Muscle layer of colon (tissue), 2 donors: ENCODE data around the gene AKAP3.
A peak's percentile ranks its signal among the peaks of the same experiment; 100 is the strongest.

Experiments
- H3K27ac ChIP-seq: one replicate; pipeline ENCODE4 v1.7.0; 2013; ENCODE audit warnings: low read depth, mild to moderate bottlenecking, low read length, moderate library complexity
- H3K27me3 ChIP-seq, 2 donors: one replicate each; pipeline ENCODE4 v1.7.0; 2013; ENCODE audit warnings: low read length in 2 of 2, mild to moderate bottlenecking in 2 of 2; ENCODE audit not compliant: insufficient read depth in 2 of 2, control insufficient read depth in 1 of 2
- H3K36me3 ChIP-seq: one replicate; pipeline ENCODE4 v1.7.0; 2013; ENCODE audit warnings: mild to moderate bottlenecking, low read length; ENCODE audit not compliant: insufficient read depth
- H3K4me1 ChIP-seq: one replicate; pipeline ENCODE4 v1.7.0; 2013; ENCODE audit warnings: mild to moderate bottlenecking, low read length; ENCODE audit not compliant: insufficient read depth
- H3K4me3 ChIP-seq, 2 donors: one replicate each; pipeline ENCODE4 v1.7.0; 2013; ENCODE audit warnings: low read length in 2 of 2, low read depth in 1 of 2, mild to moderate bottlenecking in 1 of 2, moderate library complexity in 1 of 2
- H3K9ac ChIP-seq: one replicate; pipeline ENCODE4 v1.7.0; 2013; ENCODE audit warnings: low read length
- H3K9me3 ChIP-seq: one replicate; pipeline ENCODE4 v1.7.0; 2013; ENCODE audit warnings: mild to moderate bottlenecking, low read length
- donor health status: abdominal sarcoma.
- donor health status: Adenocarcinoma of cecum.

Gene AKAP3

GRCh38 chr12:4648501-4649357 is at the start of gene AKAP3, which contains the start of gene NDUFA9:
TSS of gene AKAP3 (minus strand) at chr12:4649051. CDS start at chr12:4638196, 10,855 bp downstream.
TSS of gene NDUFA9 (plus strand) at chr12:4649114. CDS start at chr12:4649127, 13 bp downstream.
- Histone ChIP-seq H3K9me3 (no peaks in the 10 kb centered on the region), H3K9ac (peak within 1 kb of the TSS; percentile 91), H3K4me1 (peaks cover 19% of the 10 kb centered on the region), H3K27me3 (no peaks in the 10 kb centered on the region), H3K27ac (peak within 1 kb of the TSS; percentile 84), H3K36me3 (no peaks in the 10 kb centered on the region), H3K4me3 (peak within 1 kb of the TSS; percentile 75 to 81)

DNA sequence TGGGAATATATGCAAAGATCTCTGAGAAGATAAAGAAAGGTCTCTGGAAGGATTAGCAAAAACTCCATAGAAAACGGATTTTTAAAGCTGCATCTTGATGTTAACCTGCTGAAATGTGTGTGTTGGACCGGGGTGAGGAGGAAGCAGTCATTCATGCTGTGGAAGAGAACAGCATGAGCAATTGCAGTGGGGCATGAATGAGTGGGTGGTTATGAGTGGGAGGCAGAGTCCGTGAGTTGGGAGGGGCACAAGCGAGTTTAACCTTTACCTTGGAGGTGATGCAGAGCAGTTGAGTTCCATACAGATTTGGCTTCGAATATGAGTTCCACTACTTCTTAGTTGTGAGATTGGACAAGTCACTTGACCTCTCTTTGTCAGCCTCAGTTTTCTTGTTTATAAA is 41.9 kb upstream of the AKAP3 start:
- H3K9me3 ChIP-seq: no peaks in the 10 kb centered on the region
- H3K27ac ChIP-seq: no peak overlapping the region
- H3K9ac ChIP-seq: no peak overlapping the region
- H3K36me3 ChIP-seq: peaks cover 12% of the 10 kb centered on the region
- no peak overlapping the region for H3K4me3 ChIP-seq
- no peaks in the 10 kb centered on the region for H3K4me1 ChIP-seq
- H3K27me3 ChIP-seq: no peaks in the 10 kb centered on the region

DNA sequence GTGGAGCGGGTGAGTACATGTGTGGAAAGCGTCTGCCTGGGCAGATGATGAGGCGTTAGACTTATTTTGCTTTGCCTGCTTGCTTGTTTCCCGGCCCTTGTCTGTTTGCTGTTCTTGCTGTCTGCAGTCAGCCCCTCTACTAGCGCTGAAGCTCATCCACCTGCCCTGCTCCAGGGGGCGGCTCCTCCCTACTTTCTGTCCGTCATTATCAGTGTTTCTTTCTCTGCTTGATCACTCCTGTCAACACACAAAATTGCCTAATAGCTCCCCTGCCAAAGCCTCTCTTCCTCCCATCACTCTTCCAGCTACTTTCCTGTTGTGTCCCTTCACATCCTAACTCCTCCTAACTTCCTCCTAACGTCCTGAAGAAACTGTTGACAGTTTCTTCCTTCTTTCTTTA is 36.5 kb upstream of the AKAP3 start:
- Histone ChIP-seq H3K9ac (no peak overlapping the region), H3K36me3 (peaks cover 46% of the 10 kb centered on the region), H3K4me3 (no peak overlapping the region), H3K4me1 (no peaks in the 10 kb centered on the region), H3K27me3 (no peaks in the 10 kb centered on the region), H3K27ac (no peak overlapping the region), H3K9me3 (no peaks in the 10 kb centered on the region)

DNA sequence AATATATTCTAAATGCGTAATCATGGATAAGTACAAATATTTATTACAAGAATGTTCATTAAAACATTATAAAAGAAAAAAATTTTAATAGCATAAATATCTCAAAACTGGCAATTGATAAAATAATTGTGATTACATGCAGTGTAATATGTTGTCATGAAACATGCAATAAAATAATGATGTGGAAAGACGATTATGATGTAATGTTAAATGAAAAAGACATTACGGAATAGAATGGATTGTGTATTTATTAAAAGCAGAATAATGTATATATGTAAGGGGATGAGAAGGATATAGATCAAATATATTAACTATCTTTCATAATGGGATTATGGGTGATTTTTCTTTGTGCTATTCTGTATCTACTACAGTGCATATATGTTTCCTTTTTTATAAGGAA is 32.9 kb upstream of the AKAP3 start:
- Histone ChIP-seq H3K4me1 (no peaks in the 10 kb centered on the region), H3K4me3 (no peak overlapping the region), H3K36me3 (peaks cover 41% of the 10 kb centered on the region), H3K27ac (no peak overlapping the region), H3K27me3 (no peaks in the 10 kb centered on the region), H3K9me3 (no peaks in the 10 kb centered on the region), H3K9ac (no peak overlapping the region)

GRCh38 chr12:4679711-4680110 is 30.9 kb upstream of the AKAP3 start:
- peaks cover 29% of the 10 kb centered on the region for H3K36me3 ChIP-seq
- H3K27me3 ChIP-seq: no peaks in the 10 kb centered on the region
- H3K4me1 ChIP-seq: no peaks in the 10 kb centered on the region
- H3K27ac ChIP-seq: no peak overlapping the region
- H3K9me3 ChIP-seq: no peaks in the 10 kb centered on the region
- no peak overlapping the region for H3K9ac ChIP-seq
- H3K4me3 ChIP-seq: no peak overlapping the region

- H3K36me3 ChIP-seq: peaks cover 76% of the 10 kb centered on the region
- H3K4me3 ChIP-seq: no peak overlapping the region
- no peak overlapping the region for H3K27ac ChIP-seq
- H3K9ac ChIP-seq: no peak overlapping the region
- no peaks in the 10 kb centered on the region for H3K9me3 ChIP-seq
- H3K4me1 ChIP-seq: no peaks in the 10 kb centered on the region
- H3K27me3 ChIP-seq: no peaks in the 10 kb centered on the region
These were observed 16.4 kb upstream of the AKAP3 start for GRCh38 chr12:4665236-4665635.

- H3K27ac ChIP-seq: no peak overlapping the region
- H3K9me3 ChIP-seq: no peaks in the 10 kb centered on the region
- no peak overlapping the region for H3K4me3 ChIP-seq
- no peaks in the 10 kb centered on the region for H3K27me3 ChIP-seq
- no peaks in the 10 kb centered on the region for H3K4me1 ChIP-seq
- peaks cover 76% of the 10 kb centered on the region for H3K36me3 ChIP-seq
- H3K9ac ChIP-seq: no peak overlapping the region
These were observed 15.2 kb upstream of the AKAP3 start for GRCh38 chr12:4663971-4664505.

DNA sequence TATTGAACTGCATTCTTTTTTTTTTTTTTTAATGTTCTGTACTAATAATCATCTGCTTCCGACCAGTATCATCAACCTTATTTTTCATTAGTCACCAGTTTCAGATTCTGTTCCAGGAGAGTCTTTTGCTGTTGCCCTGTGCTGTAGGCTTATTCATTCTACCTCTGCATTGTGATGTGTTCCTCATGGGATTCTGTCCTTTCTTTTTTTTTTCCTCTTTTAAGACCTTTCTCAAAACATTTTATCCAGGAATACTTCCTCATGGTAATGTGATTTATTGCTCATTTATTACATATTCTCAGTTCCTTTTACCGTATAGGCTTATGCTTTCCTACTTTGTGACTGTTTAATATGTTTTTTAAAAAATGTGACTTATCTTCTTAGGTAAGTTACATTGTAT is 4.8 kb upstream of the AKAP3 start:
- H3K4me3 ChIP-seq: no peak overlapping the region
- no peak overlapping the region for H3K9ac ChIP-seq
- H3K36me3 ChIP-seq: peaks cover 33% of the 10 kb centered on the region
- no peak overlapping the region for H3K27ac ChIP-seq
- no peaks in the 10 kb centered on the region for H3K27me3 ChIP-seq
- peaks cover 19% of the 10 kb centered on the region for H3K4me1 ChIP-seq
- no peaks in the 10 kb centered on the region for H3K9me3 ChIP-seq

DNA sequence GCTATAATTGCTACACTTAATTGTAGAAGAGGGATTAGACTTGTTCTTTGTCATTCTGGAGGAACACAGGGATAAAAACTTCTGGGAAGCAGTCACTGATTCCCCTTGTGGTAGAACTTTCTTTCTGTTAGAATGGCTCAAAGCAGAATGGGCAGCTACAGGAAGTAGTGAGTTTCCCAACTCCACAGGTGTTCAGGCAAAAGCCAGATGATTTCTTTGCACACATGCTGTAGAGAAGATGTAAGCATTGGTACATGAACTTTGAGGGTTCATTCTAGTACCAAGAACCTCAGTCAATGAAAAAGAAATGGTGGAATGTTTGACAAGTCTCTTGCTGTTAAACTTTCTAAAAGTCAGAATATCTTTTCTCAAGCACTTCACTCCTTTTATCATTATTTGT is 4.4 kb upstream of the AKAP3 start:
- Histone ChIP-seq H3K4me3 (no peak overlapping the region), H3K4me1 (peaks cover 19% of the 10 kb centered on the region), H3K9me3 (no peaks in the 10 kb centered on the region), H3K9ac (no peak overlapping the region), H3K27me3 (no peaks in the 10 kb centered on the region), H3K36me3 (peaks cover 33% of the 10 kb centered on the region), H3K27ac (no peak overlapping the region)

GRCh38 chr12:4649358-4649661 is 459 bp upstream of the AKAP3 start:
- H3K36me3 ChIP-seq: no peaks in the 10 kb centered on the region
- H3K9ac ChIP-seq: peak overlapping the region; percentile 91
- H3K4me3 ChIP-seq: peak overlapping the region; percentile 75 to 81
- no peaks in the 10 kb centered on the region for H3K9me3 ChIP-seq
- peak overlapping the region; percentile 56 for H3K27ac ChIP-seq
- H3K27me3 ChIP-seq: no peaks in the 10 kb centered on the region
- H3K4me1 ChIP-seq: peaks cover 19% of the 10 kb centered on the region

- Histone ChIP-seq H3K4me3 (peak overlapping the region; percentile 75 to 81), H3K4me1 (peaks cover 19% of the 10 kb centered on the region), H3K9ac (peak overlapping the region; percentile 91), H3K9me3 (no peaks in the 10 kb centered on the region), H3K27me3 (no peaks in the 10 kb centered on the region), H3K27ac (peak overlapping the region; percentile 84), H3K36me3 (no peaks in the 10 kb centered on the region)
These were observed 749 bp downstream of the AKAP3 start for GRCh38 chr12:4648104-4648500.

DNA sequence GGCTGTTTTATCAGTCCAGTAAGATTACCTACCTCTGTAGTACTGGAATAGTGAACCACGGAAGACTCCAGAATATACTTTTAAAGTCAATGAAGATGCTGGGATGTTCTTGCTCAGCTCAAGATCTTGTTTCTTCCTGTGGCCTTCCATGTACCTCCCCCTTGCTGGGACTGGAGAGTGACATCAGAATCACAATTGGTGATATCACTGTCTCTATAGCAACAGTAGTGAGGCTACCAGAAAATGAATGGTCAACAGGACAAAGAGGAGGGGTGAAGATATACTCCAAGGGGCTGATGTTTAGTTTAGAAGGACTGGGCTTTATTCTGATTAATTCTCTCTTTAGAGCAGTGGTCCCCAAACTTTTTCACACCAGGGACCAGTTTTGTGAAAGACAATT is 3.8 kb downstream of the AKAP3 start:
- Histone ChIP-seq H3K9me3 (no peaks in the 10 kb centered on the region), H3K27ac (no peak overlapping the region), H3K36me3 (no peaks in the 10 kb centered on the region), H3K4me1 (peaks cover 5% of the 10 kb centered on the region), H3K27me3 (no peaks in the 10 kb centered on the region), H3K9ac (no peak overlapping the region), H3K4me3 (no peak overlapping the region)
